Neuron (in vitro differentiated cells): ENCODE data around the gene IL1RAP.

Experiments used
- H2AFZ ChIP-seq: one replicate; pipeline ENCODE4 v1.6.1; 2013; ENCODE audit warnings: low read depth, mild to moderate bottlenecking, inconsistent platforms, low read length, moderate library complexity
- H3K27me3 ChIP-seq: one replicate; pipeline ENCODE4 v1.6.1; 2013; ENCODE audit warnings: low read length; ENCODE audit not compliant: insufficient read depth
- H3K36me3 ChIP-seq: one replicate; pipeline ENCODE4 v1.6.1; 2013; ENCODE audit warnings: low read length; ENCODE audit not compliant: insufficient read depth
- H3K4me1 ChIP-seq: one replicate; pipeline ENCODE4 v1.6.1; 2013; ENCODE audit warnings: low read length; ENCODE audit not compliant: insufficient read depth
- H3K4me3 ChIP-seq: 2 replicates; pipeline ENCODE4 v1.5.1; 2013; ENCODE audit warnings: mild to moderate bottlenecking, low read length, moderate library complexity
- H3K9me3 ChIP-seq: one replicate; pipeline ENCODE4 v1.6.1; 2013; ENCODE audit warnings: low read length

The IL1RAP gene

GRCh38 chr3:190557296-190557695 lies 43.4 kb downstream of the IL1RAP start:
- no peak overlapping the region for H2AFZ ChIP-seq
- H3K27me3 ChIP-seq, result no peaks in the 10 kb centered on the region
- H3K4me3 ChIP-seq, result no peak overlapping the region
- peaks cover 3% of the 10 kb centered on the region for H3K9me3 ChIP-seq
- H3K36me3 ChIP-seq, result no peaks in the 10 kb centered on the region
- peaks cover 15% of the 10 kb centered on the region for H3K4me1 ChIP-seq

DNA sequence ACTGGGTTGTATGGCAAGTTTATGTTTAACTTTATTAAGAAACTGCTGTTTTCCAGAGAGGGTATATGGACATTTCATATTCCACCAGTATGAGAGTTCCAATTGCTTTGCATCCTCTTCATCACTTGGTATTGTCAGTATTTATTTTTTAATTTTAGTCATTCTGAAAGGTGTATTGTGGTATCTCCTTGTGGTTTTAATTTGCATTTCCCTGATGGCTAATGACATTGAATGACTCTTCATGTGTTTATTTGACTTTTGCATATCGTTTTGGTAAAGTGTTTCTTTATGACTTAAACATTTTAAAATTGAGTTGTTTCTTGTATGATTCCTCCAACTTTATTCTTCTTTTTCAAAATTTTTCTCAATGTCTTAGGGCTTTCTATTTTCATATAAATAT lies 44.4 kb downstream of the IL1RAP start:
- Histone ChIP-seq H3K4me3 (no peak overlapping the region), H3K4me1 (peaks cover 9% of the 10 kb centered on the region), H3K27me3 (no peaks in the 10 kb centered on the region), H2AFZ (no peak overlapping the region), H3K36me3 (no peaks in the 10 kb centered on the region), H3K9me3 (peaks cover 3% of the 10 kb centered on the region)

GRCh38 chr3:190558796-190559195 lies 44.9 kb downstream of the IL1RAP start:
- peaks cover 3% of the 10 kb centered on the region for H3K9me3 ChIP-seq
- H3K27me3 ChIP-seq, result no peaks in the 10 kb centered on the region
- peaks cover 7% of the 10 kb centered on the region for H3K4me1 ChIP-seq
- no peaks in the 10 kb centered on the region for H3K36me3 ChIP-seq
- no peak overlapping the region for H2AFZ ChIP-seq
- no peak overlapping the region for H3K4me3 ChIP-seq

DNA sequence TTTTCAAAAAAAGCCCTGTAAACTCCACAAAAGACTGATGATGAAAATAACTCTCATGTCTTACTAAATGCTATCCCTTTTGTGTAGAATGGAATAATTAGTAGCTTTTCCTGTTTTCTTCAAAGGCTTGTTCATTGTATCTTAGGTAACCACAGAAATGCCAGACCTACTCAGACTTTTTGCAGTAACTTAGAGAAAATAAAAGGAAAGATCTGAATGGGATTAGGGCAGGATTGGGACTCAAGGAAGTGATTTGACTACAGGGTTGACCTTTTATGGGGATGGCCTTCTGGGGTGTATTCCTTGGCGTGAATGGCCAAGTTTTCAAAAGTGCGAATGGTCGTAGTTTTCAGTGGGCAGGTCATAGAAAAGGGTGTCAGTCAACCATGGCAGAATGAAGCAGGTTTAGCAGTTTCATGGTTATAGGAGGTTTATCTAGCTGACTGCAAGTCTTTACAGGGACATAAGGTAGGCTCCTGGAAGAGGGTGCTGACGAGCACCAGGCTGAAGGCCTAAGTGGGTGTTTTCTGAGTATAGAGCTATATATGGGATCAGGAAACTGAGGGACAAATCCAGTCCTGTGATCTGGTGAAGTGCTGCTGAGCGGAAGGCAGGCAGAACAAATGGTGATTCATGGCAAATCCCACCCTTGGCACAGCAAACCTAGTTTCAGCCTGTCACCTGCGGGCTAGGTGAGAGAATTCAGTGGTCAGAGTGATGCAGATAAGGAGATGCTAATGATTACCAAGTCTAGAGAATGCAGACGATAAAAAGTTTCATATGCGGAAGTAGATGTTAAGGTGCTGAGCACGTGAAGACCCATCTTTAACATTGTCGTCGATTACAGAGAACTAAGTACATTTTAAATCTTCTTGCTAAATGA lies 46.4 kb downstream of the IL1RAP start:
- H3K4me1 ChIP-seq, result peaks cover 7% of the 10 kb centered on the region
- H3K4me3 ChIP-seq, result no peak overlapping the region
- H2AFZ ChIP-seq, result no peak overlapping the region
- H3K9me3 ChIP-seq, result no peaks in the 10 kb centered on the region
- no peaks in the 10 kb centered on the region for H3K27me3 ChIP-seq
- H3K36me3 ChIP-seq, result no peaks in the 10 kb centered on the region

DNA sequence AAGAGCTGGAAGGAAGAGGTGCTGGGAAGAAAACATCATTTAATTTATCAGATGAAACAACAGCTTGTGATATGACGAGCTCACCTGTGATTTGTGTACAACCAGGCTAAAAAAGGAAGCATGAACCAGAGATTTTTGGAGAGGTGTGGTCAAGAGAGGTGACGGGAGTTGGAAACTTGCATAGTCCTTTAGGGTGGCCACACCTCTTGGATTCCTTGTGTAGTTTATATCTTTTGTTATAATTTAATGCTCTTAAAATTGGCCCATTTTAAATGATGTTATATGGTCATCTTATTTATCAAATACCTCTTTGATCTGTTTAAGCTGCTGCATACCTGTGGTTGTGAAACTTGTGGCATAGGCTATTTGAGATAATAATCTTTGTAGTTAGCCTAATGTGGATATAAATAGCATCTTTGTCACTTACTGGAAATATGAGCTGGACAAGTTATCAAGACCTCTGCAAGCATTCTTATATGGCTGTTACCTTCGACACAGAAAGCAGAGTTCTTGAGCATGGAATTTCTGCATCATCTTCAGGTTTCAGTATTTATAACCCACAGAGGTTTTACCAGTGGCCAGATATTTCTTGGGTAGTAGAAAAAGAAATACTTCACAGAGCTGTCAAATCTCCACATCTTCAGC lies 49.1 kb downstream of the IL1RAP start:
- Histone ChIP-seq H3K27me3 (no peaks in the 10 kb centered on the region), H3K36me3 (no peaks in the 10 kb centered on the region), H2AFZ (no peak overlapping the region), H3K4me1 (peaks cover 12% of the 10 kb centered on the region), H3K4me3 (no peak overlapping the region), H3K9me3 (no peaks in the 10 kb centered on the region)

DNA sequence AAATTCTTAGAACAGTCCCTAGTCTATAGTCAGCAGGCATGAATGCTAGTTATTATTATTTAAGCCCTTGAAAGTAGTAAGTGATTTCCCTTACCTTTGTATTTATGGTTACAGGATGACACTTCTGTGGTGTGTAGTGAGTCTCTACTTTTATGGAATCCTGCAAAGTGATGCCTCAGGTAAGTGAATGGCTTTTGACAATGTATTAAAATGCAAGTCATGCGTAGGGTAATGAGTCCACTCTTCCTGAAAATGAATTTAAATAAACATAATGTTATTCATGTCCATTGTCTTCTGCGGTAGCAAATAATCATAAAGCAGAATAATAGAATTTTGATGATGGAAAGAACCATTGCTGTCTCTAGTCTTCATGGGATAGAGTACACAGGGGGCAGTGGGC lies 50.3 kb downstream of the IL1RAP start:
- Histone ChIP-seq H3K9me3 (no peaks in the 10 kb centered on the region), H3K27me3 (no peaks in the 10 kb centered on the region), H2AFZ (no peak overlapping the region), H3K4me1 (peaks cover 12% of the 10 kb centered on the region), H3K4me3 (no peak overlapping the region), H3K36me3 (no peaks in the 10 kb centered on the region)

DNA sequence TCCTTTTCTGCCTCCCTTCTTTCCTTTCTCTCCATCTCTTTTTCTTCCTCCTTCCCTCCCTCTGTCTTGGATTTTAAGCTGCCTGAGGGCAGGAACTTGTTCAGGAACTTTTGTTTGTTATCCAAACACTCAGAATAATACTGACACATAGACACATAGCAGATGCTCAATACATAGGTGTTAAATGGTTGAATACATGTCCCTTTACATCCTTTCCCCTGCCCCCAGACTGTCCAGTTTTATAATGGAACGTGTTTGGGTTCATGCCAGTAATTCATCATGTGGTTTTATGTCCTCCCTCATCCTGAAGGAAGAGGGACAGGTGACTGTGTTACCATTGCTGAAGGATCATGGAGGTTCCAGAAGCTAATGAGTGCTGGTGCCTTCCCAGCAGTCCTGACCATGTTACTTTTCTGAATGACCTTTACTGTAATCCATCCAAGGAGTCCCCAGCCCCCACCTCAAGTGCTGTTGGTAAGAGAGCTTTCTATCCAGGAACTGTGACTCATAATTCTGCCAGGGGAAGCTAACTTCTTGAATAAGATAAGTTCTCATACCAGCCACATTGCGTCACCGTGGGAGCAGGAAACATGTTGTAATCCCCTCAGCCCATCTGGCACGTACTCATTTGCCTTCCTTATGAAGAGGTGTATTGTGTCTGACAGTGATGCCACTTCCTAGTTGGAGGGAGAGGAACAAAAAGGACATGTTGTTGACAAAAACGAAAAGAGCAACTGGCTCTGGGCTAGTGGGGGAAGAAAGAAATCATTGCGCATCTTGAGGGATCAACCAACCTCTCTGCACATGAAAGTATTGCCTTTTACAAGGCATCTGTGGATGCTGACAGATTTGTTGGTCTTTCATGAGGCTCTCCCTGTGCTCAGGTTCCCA lies 52.4 kb downstream of the IL1RAP start:
- H3K9me3 ChIP-seq, result no peaks in the 10 kb centered on the region
- H3K36me3 ChIP-seq, result no peaks in the 10 kb centered on the region
- no peak overlapping the region for H2AFZ ChIP-seq
- H3K4me1 ChIP-seq, result peaks cover 4% of the 10 kb centered on the region
- no peak overlapping the region for H3K4me3 ChIP-seq
- no peaks in the 10 kb centered on the region for H3K27me3 ChIP-seq

- Histone ChIP-seq H3K4me1 (peaks cover 4% of the 10 kb centered on the region), H3K36me3 (no peaks in the 10 kb centered on the region), H2AFZ (no peak overlapping the region), H3K4me3 (no peak overlapping the region), H3K27me3 (no peaks in the 10 kb centered on the region), H3K9me3 (no peaks in the 10 kb centered on the region)
Measured at GRCh38 chr3:190568036-190568435, 54.2 kb downstream of the IL1RAP start.

GRCh38 chr3:190574473-190574872 lies 60.6 kb downstream of the IL1RAP start:
- H3K4me3 ChIP-seq, result no peak overlapping the region
- H3K4me1 ChIP-seq, result no peaks in the 10 kb centered on the region

GRCh38 chr3:190575437-190576185 lies 61.7 kb downstream of the IL1RAP start:
- no peaks in the 10 kb centered on the region for H3K9me3 ChIP-seq
- H3K27me3 ChIP-seq, result no peaks in the 10 kb centered on the region
- H3K36me3 ChIP-seq, result no peaks in the 10 kb centered on the region
- no peak overlapping the region for H2AFZ ChIP-seq
- H3K4me1 ChIP-seq, result no peaks in the 10 kb centered on the region
- H3K4me3 ChIP-seq, result no peak overlapping the region

More at GRCh38 chr3:190574473-190574872, 60.6 kb downstream of the IL1RAP start:
- H2AFZ ChIP-seq, result no peak overlapping the region
- H3K27me3 ChIP-seq, result no peaks in the 10 kb centered on the region
- H3K9me3 ChIP-seq, result no peaks in the 10 kb centered on the region
- H3K36me3 ChIP-seq, result no peaks in the 10 kb centered on the region

- H2AFZ ChIP-seq, result no peak overlapping the region
- no peak overlapping the region for H3K4me3 ChIP-seq
- H3K4me1 ChIP-seq, result no peaks in the 10 kb centered on the region
- no peaks in the 10 kb centered on the region for H3K9me3 ChIP-seq
- no peaks in the 10 kb centered on the region for H3K27me3 ChIP-seq
- H3K36me3 ChIP-seq, result no peaks in the 10 kb centered on the region
Measured at GRCh38 chr3:190577225-190577624, 63.3 kb downstream of the IL1RAP start.

- Histone ChIP-seq H3K4me3 (no peak overlapping the region), H3K36me3 (no peaks in the 10 kb centered on the region), H3K9me3 (no peaks in the 10 kb centered on the region), H2AFZ (no peak overlapping the region), H3K27me3 (no peaks in the 10 kb centered on the region), H3K4me1 (no peaks in the 10 kb centered on the region)
Measured at GRCh38 chr3:190579514-190580137, 65.7 kb downstream of the IL1RAP start.
